Activated T-helper 1 cell treated with anti-CD3 and anti-CD28 coated beads, Interleukin-2, amount 50 U/mL, for 16 hours (primary cell): Measurements from ENCODE around the gene APPL1.

Experiments used
- DNase-seq, 2 donors: peaks; one replicate each; pipeline ENCODE4 v3.0.0-alpha.2; 2020; ENCODE audit warnings: low read depth in 1 of 2, low spot score in 1 of 2

The APPL1 gene

GRCh38 chr3:57227204-57227929 lies at the start of gene APPL1:
TSS of gene APPL1 (plus strand) at chr3:57227729. CDS start at chr3:57227884, 155 bp downstream.
- DNase-seq = peak; percentile 69 to 81

GRCh38 chr3:57179580-57180410 lies 47.7 kb upstream of the APPL1 start:
- no peak for DNase-seq

DNA sequence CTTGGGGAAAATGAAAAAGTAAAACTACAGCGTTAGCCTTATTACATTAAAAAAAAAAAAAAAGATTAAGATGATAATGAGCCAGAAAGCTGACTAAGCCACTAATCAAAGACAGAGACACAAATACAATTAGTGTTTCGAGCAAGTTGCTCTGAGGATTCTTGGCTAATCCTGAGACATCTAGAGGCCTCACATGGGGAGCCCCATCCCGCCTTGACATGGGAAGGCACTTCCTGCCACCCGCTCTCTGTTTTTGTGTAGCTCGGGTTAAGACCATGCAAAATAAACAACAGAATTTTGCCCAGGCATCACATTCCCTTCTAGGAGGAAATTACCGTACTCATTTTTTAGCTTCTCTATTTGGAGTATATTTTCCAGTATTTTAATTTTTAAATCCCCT lies 43.0 kb upstream of the APPL1 start:
- DNase-seq = no peak

GRCh38 chr3:57192028-57192427 lies 35.5 kb upstream of the APPL1 start:
- DNase-seq = no peak

DNA sequence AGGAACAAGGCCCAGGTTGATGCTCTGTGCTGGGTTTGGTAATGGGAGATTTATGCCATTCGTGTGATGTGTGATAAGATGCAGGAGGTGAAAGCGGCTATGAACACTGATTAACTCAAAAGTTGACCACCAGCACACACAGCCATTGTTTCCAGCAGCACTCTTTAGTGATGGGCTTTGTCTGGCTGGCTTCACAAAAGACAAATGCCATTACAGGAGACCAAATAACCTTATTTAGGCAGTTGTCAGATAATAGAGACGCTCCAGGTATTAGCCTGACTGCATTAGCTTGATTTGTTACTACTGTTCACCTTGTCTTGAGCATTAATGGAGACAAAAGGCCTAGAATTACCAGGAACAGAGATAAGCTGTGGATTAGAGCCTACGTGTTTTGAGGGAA lies 32.9 kb upstream of the APPL1 start:
- no peak for DNase-seq

GRCh38 chr3:57199895-57200297 lies 27.6 kb upstream of the APPL1 start, which contains the start of gene HESX1:
TSS of gene HESX1 (minus strand) at chr3:57199978. CDS start at chr3:57199918, 60 bp downstream.
- DNase-seq = no peak

DNA sequence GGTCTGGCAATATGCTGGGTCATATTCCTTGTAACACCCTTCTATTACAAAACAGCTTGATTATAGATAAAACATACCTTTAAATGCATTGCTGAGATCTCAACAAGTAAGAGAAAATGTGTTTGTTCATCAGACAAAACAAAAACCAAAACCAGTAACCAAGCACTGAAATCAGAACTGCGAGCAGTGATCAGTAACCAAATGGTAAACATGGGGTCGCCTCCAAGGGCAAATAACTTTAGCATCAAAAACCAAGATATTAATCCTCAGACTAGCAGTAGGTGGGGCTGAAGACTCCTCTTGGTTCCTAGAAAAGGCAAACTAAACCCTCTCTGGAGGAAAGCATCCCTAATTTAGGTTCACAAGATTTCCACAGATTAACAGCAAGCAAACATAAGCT lies 21.1 kb upstream of the APPL1 start:
- no peak for DNase-seq

GRCh38 chr3:57221883-57222282 lies 5.6 kb upstream of the APPL1 start:
- no peak for DNase-seq

- no peak for DNase-seq
Observed at GRCh38 chr3:57224856-57225255, 2.7 kb upstream of the APPL1 start.

DNA sequence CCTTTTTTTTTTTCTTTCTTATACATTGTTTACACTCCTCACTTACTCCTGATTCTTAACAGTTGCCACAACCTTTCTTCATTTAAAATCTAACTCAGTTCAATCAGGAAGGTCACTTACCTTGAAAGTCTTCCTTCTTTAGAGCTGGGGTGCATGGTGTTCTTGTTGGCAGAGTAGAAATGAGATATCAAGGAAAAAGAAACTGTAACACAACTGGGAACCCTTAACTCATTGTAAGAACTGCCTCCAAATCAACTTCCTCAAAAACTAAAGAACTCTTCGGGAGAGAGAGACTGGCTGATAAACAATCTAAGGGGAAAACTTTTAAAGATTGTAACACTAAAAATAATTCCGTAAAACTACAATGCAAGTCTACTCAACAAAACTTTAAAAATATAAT lies 1.4 kb upstream of the APPL1 start:
- DNase-seq = no peak

GRCh38 chr3:57227930-57228751 lies 612 bp downstream of the APPL1 start:
- peak; percentile 8 to 15 for DNase-seq

- DNase-seq = no peak
Observed at GRCh38 chr3:57230006-57230405, 2.5 kb downstream of the APPL1 start.

GRCh38 chr3:57233799-57234198 lies 6.3 kb downstream of the APPL1 start:
- DNase-seq = no peak

DNA sequence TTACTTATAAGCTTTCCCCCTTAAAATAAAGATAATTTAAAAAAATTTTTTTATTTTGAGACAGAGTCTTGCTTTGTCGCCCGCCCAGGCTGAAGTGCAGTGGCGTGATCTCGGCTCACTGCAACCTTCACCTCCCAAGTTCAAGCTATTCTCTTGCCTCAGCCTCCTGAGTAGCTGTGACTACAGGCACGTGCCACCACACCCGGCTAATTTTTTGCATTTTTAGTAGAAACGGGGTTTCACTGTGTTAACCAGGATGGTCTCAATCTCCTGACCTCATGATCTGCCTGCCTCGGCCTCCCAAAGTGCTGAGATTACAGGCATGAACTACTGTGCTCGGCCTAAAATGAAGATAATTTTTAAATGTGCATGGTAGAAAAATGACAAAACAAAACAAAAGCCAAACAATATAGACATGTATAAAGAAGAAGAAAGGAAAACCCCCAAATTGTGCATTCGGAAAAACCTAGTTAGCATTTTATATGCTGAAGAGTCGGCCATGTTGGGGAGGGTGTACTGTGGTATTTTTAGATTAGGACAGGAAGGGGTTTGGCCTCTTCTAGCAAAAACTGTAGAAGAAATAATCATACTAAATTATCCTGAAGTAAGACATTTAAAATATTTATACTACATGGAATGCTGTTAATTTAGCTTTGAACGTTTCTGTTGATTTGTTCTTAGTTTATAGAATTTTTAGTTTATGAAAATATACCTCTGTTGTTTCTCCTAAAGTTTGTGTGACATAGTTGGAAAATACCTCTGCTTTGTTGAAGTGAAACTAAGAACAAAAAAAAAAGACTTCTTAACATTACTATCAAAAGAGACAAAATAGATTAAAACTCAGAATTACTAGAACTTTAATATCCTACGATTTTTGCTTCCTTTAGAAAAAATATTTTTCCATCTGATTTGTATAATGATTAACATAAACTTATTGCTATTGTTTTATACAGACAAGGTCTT lies 7.4 kb downstream of the APPL1 start:
- DNase-seq = no peak

- no peak for DNase-seq
Observed at GRCh38 chr3:57244946-57245345, 17.4 kb downstream of the APPL1 start.

- DNase-seq = no peak
Observed at GRCh38 chr3:57252404-57252803, 24.9 kb downstream of the APPL1 start.

GRCh38 chr3:57256844-57257243 lies 29.3 kb downstream of the APPL1 start:
- DNase-seq = no peak

- no peak for DNase-seq
Observed at GRCh38 chr3:57257678-57258077, 30.1 kb downstream of the APPL1 start.

GRCh38 chr3:57261119-57261518 lies 33.6 kb downstream of the APPL1 start:
- no peak for DNase-seq

- no peak for DNase-seq
Observed at GRCh38 chr3:57261929-57262328, 34.4 kb downstream of the APPL1 start.
